ENCODE results near the gene C10orf67.

- no peak for TF ChIP-seq CTCF (IDR thresholded peaks at IDR 0.05; ENCODE audit: borderline replicate concordance, extremely low read depth, low read length, poor library complexity, severe bottlenecking)
- TF ChIP-seq EZH2 (IDR thresholded peaks at IDR 0.05; ENCODE audit: borderline replicate concordance, low read depth, low read length, severe bottlenecking), result no peak
These were observed 15.2 kb upstream of the C10orf67 start for GRCh38 chr10:23359692-23360380.
